Measurements from ENCODE around the gene CHMP4A.

- TF ChIP-seq CTCF (IDR thresholded peaks at IDR 0.05) (no peak), POLR2A (IDR thresholded peaks at IDR 0.05) (no peak), POLR2AphosphoS5 (IDR thresholded peaks at IDR 0.05; ENCODE audit: insufficient read depth in 1 of 2, low read depth in 1 of 2) (no peak)
These were observed 27.5 kb downstream of the CHMP4A start for GRCh38 chr14:24185741-24186140.

Measured in vagina (tissue), 2 donors.